CD8-positive, alpha-beta memory T cell (primary cell): ENCODE results near the gene RPS19. TPM values are rescaled to one million over a fixed set of nuclear protein-coding genes. Genes with fewer than 3 reads are reported as not detected.
A peak's percentile ranks its signal among the peaks of the same experiment; 100 is the strongest.

ENCODE experiments used
- CTCF ChIA-PET: fragments of 350-600 bp; sonication (Branson Sonifier 250); formaldehyde crosslinking; loops from one replicate; lab custom pipeline; 2021; ENCODE audit warnings: antibody characterized with exemption; lab: Charles Lee
- POLR2A ChIA-PET: fragments of 350-600 bp; sonication (Branson Sonifier 250); formaldehyde crosslinking; loops from one replicate; lab custom pipeline; 2021; ENCODE audit warnings: antibody characterized with exemption; lab: Charles Lee
- DNase-seq, 5 donors: peaks; one replicate each; pipeline versions ENCODE4 v3.0.0 to v3.0.0-alpha.2; 2020 to 2022; ENCODE audit warnings: mixed read lengths in 1 of 5
- H3K27ac ChIP-seq: one replicate; pipeline ENCODE4 v1.7.0; 2013; ENCODE audit warnings: low read depth, mild to moderate bottlenecking, low read length, moderate library complexity
- H3K27me3 ChIP-seq: 2 replicates; pipeline ENCODE4 v1.7.0; 2013; ENCODE audit warnings: low read length, mild to moderate bottlenecking; ENCODE audit not compliant: insufficient read depth, poor library complexity, severe bottlenecking
- H3K36me3 ChIP-seq: 2 replicates; pipeline ENCODE4 v1.7.0; 2013; ENCODE audit warnings: mild to moderate bottlenecking, low read length, moderate library complexity; ENCODE audit not compliant: insufficient read depth
- H3K4me1 ChIP-seq: 2 replicates; pipeline ENCODE4 v1.7.0; 2013; ENCODE audit warnings: mild to moderate bottlenecking, low read length, moderate library complexity; ENCODE audit not compliant: insufficient read depth
- H3K4me3 ChIP-seq: 2 replicates; pipeline ENCODE4 v1.7.0; 2013; ENCODE audit warnings: mild to moderate bottlenecking, low read length
- H3K9me3 ChIP-seq: 2 replicates; pipeline ENCODE4 v1.7.0; 2013; ENCODE audit warnings: mild to moderate bottlenecking, low read length
- H3K27ac Mint-ChIP-seq, 8 donors: one replicate each; pipeline ENCODE4 v1.8.0; 2020 to 2021; ENCODE audit warnings: mixed read lengths in 8 of 8, mild to moderate bottlenecking in 6 of 8, inconsistent platforms in 3 of 8, moderate library complexity in 3 of 8
- H3K27me3 Mint-ChIP-seq, 2 donors: one replicate each; pipeline ENCODE4 v1.8.0; 2020 to 2021; ENCODE audit warnings: mixed read lengths in 2 of 2, mild to moderate bottlenecking in 1 of 2, moderate library complexity in 1 of 2
- H3K36me3 Mint-ChIP-seq, 3 donors: one replicate each; pipeline ENCODE4 v1.8.0; 2020 to 2021; ENCODE audit warnings: mixed read lengths in 3 of 3, inconsistent platforms in 1 of 3, mild to moderate bottlenecking in 1 of 3
- H3K4me1 Mint-ChIP-seq, 3 donors: one replicate each; pipeline ENCODE4 v1.8.0; 2020 to 2021; ENCODE audit warnings: mixed read lengths in 3 of 3, inconsistent platforms in 1 of 3, mild to moderate bottlenecking in 1 of 3
- H3K4me3 Mint-ChIP-seq, 7 donors: one replicate each; pipeline ENCODE4 v1.8.0; 2020 to 2021; ENCODE audit warnings: mixed read lengths in 7 of 7, mild to moderate bottlenecking in 6 of 7, moderate library complexity in 4 of 7, inconsistent platforms in 2 of 7
- H3K9me3 Mint-ChIP-seq, 5 donors: one replicate each; pipeline ENCODE4 v1.8.0; 2020 to 2022; ENCODE audit warnings: mixed read lengths in 5 of 5, mild to moderate bottlenecking in 3 of 5, moderate library complexity in 2 of 5, inconsistent platforms in 1 of 5
- polyA plus RNA-seq: library from polyadenylated mRNA; unstranded; fragments of 300-500 nt; fragmentation: Illumina TruSeq; gene quantifications from one replicate; pipeline ENCODE4 v1.2.3, GENCODE V29; 2021
- total RNA-seq, 2 experiments: library from RNA; stranded (reverse); gene quantifications; one replicate each; pipeline ENCODE4 v1.2.3, GENCODE V29; 2021

Gene RPS19
- 1,000 to 10,000 TPM; 3,036 to 3,142 TPM for total RNA-seq
- polyA plus RNA-seq: 6,195 TPM

DNA sequence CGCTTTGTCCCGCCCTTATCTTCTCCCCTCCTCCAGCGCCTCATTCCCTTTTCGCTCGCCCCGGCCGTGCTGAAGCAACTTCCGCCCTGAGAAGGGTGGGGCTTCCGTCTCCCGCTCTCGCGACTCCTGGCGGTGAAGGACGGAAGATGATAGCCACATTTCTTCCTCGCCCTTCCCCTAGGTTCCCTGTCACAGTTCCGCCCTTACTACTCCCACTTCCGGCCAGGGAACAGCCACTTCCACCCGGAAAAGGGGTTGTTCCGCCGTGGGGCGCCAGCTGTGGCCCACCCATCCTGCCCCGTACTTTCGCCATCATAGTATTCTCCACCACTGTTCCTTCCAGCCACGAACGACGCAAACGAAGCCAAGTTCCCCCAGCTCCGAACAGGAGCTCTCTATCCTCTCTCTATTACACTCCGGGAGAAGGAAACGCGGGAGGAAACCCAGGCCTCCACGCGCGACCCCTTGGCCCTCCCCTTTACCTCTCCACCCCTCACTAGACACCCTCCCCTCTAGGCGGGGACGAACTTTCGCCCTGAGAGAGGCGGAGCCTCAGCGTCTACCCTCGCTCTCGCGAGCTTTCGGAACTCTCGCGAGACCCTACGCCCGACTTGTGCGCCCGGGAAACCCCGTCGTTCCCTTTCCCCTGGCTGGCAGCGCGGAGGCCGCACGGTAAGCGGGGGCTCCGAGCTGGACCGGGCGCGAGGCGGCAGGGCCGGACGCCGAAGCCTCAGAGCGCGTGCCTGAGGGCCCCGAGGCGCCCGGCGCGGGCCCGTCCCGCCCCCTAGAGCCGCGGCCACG lies at the start of gene RPS19:
Gene RPS19 (plus strand): TSS at position 638 of the 801 bp plus-strand sequence. CDS start 520 bp downstream, outside the sequence.
- Histone ChIP-seq H3K4me1 (peaks cover 48% of the 10 kb centered on the region), H3K27ac (peak within 1 kb of the TSS; percentile 93), H3K4me3 (peak within 1 kb of the TSS; percentile 79), H3K36me3 (peaks cover 37% of the 10 kb centered on the region), H3K9me3 (no peaks in the 10 kb centered on the region), H3K27me3 (no peaks in the 10 kb centered on the region)
- DNase-seq: peak; percentile 96 to 99 (median 98)
- ChIA-PET CTCF (interaction anchor here (0.6 to 4.5 kb wide), 24 partner anchors 8 to 904 kb away, joined by 3 to 85 read pairs (median 4); partner anchors contain the start of genes ARHGEF1 and RABAC1), POLR2A (interaction anchor here (0.7 to 3.7 kb wide), 14 partner anchors 9 to 596 kb away, joined by 3 to 72 read pairs (median 9); partner anchors contain the start of genes ERFL, HNRNPUL1 and RABAC1)
- Mint-ChIP-seq H3K36me3 (peaks cover 5 to 49% (median 20%) of the 10 kb centered on the region in 3 donors), H3K9me3 (no peaks in the 10 kb centered on the region), H3K27ac (peak within 1 kb of the TSS; percentile 86 to 100 (median 96)), H3K27me3 (peaks cover 0 to 4% of the 10 kb centered on the region in 2 donors), H3K4me3 (peak within 1 kb of the TSS; percentile 88 to 99 (median 92)), H3K4me1 (peaks cover 43 to 50% (median 46%) of the 10 kb centered on the region in 3 donors)

DNA sequence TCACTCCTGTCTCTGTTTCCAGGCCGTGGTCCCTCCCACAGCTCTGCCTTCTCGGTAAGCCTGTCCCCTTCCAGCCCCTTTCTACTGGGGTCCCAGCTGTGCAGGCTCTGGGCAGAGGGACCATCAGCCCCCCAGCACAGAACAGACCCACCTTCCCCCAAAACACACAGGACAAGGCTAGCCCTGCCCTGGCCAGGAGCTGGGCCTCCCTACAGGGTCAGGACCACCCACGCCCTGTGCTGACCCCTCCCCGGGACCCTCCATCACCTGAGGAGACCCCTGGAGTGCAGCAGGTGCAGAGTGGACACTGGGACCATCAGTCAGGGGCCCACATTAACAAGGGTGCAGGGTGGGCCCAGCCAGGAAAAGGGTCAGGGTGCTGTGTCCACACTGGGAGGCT lies 49.8 kb upstream of the RPS19 start:
- peaks cover 0 to 3% (median 1%) of the 10 kb centered on the region in 3 donors for H3K36me3 Mint-ChIP-seq
- ChIA-PET CTCF (interaction anchor here (1.4 to 1.6 kb wide), 2 partner anchors 15 to 17 kb away, joined by 3 to 6 read pairs; no protein-coding TSS in a partner anchor), POLR2A (no interaction called here)
- H3K36me3 ChIP-seq: no peaks in the 10 kb centered on the region
- no peak overlapping the region for H3K4me3 Mint-ChIP-seq
- no peaks in the 10 kb centered on the region for H3K4me1 ChIP-seq
- peaks cover 0 to 2% (median 0%) of the 10 kb centered on the region in 5 donors for H3K9me3 Mint-ChIP-seq
- no peak overlapping the region for H3K27ac Mint-ChIP-seq
- peaks cover 7 to 31% of the 10 kb centered on the region in 2 donors for H3K27me3 Mint-ChIP-seq
- no peak for DNase-seq
- no peak overlapping the region for H3K27ac ChIP-seq
- no peaks in the 10 kb centered on the region for H3K9me3 ChIP-seq
- H3K4me1 Mint-ChIP-seq: no peaks in the 10 kb centered on the region
- H3K27me3 ChIP-seq: no peaks in the 10 kb centered on the region
- no peak overlapping the region for H3K4me3 ChIP-seq

DNA sequence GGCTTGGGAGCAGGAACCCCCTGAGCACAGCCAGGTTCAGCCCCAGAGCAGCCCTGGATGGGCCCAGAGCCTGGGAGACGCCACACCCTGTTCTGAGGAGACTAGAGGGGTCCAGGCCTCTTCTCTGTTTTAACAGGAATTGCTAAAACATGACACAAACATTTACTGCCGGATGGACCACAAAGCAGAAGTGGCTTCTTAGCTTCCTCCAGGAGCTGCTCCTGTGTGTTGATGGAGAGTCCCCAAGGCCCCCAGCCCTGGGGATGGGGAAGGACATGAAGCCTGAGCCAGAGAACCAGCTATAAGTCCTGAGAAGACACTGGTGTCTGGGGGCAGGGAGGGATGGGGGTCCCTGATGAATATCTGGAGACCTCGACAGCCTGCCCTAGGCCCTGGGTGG lies 49.0 kb upstream of the RPS19 start:
- H3K4me3 ChIP-seq: no peak overlapping the region
- ChIA-PET CTCF (interaction anchor here (1.4 to 1.6 kb wide), 2 partner anchors 16 to 18 kb away, joined by 3 to 6 read pairs; no protein-coding TSS in a partner anchor), POLR2A (no interaction called here)
- Mint-ChIP-seq H3K27ac (no peak overlapping the region), H3K4me3 (no peak overlapping the region), H3K27me3 (peaks cover 7 to 27% of the 10 kb centered on the region in 2 donors), H3K36me3 (peaks cover 0 to 3% (median 1%) of the 10 kb centered on the region in 3 donors), H3K9me3 (peaks cover 0 to 2% (median 0%) of the 10 kb centered on the region in 5 donors), H3K4me1 (no peaks in the 10 kb centered on the region)
- DNase-seq: no peak
- no peaks in the 10 kb centered on the region for H3K27me3 ChIP-seq
- no peak overlapping the region for H3K27ac ChIP-seq
- no peaks in the 10 kb centered on the region for H3K36me3 ChIP-seq
- H3K4me1 ChIP-seq: no peaks in the 10 kb centered on the region
- no peaks in the 10 kb centered on the region for H3K9me3 ChIP-seq

DNA sequence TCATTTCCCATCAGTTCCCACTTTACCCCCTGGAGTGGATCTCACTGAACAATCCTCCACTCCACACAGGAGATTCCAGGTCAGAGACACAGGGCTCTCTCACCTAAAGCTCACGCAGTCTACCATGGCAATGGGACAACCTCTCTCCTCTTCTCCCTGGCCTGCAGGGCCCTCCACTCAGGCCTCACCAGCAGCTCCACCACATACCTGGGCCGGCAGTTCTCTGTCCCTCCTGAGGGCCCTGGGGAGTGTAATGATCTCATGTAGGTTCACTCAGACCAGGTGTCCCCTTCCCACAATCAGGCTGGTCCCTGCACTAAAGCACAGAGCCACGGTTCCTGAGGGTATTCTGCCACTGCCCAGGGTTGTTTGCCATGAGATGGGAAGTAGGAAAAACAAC lies 48.1 kb upstream of the RPS19 start:
- H3K4me1 ChIP-seq: no peaks in the 10 kb centered on the region
- no peaks in the 10 kb centered on the region for H3K9me3 ChIP-seq
- no peaks in the 10 kb centered on the region for H3K36me3 ChIP-seq
- Mint-ChIP-seq H3K36me3 (peaks cover 0 to 3% (median 1%) of the 10 kb centered on the region in 3 donors), H3K27me3 (peaks cover 7 to 27% of the 10 kb centered on the region in 2 donors), H3K27ac (no peak overlapping the region), H3K4me1 (no peaks in the 10 kb centered on the region), H3K9me3 (peaks cover 0 to 2% (median 0%) of the 10 kb centered on the region in 5 donors), H3K4me3 (no peak overlapping the region)
- DNase-seq: no peak
- no peak overlapping the region for H3K4me3 ChIP-seq
- ChIA-PET POLR2A (no interaction called here), CTCF (interaction anchor here (1.6 kb wide), 1 partner anchor 17 kb away, joined by 6 read pairs; no protein-coding TSS in a partner anchor)
- no peak overlapping the region for H3K27ac ChIP-seq
- no peaks in the 10 kb centered on the region for H3K27me3 ChIP-seq

DNA sequence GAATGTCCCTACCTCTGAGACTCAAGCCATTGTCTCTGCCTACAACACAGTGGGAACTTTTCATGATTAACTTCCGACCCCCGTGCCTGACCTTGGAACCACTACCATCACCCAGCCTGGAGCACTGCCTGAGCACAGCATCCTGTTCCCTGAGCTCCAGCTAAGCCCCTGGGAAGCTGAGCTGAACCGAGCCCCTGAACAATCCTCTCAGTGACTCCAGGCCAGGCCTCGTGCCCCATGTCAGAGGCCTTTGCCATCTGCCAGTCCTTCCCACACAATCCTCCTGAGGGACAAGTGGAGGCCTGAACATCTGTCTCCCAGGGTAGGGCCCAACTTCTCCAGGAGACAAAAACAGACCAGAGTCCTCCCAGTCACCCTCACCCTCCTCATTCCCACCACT lies 46.1 kb upstream of the RPS19 start:
- H3K27me3 ChIP-seq: no peaks in the 10 kb centered on the region
- Mint-ChIP-seq H3K4me3 (no peak overlapping the region), H3K27me3 (peaks cover 6 to 22% of the 10 kb centered on the region in 2 donors), H3K4me1 (no peaks in the 10 kb centered on the region), H3K36me3 (peaks cover 0 to 3% (median 0%) of the 10 kb centered on the region in 3 donors), H3K27ac (no peak overlapping the region), H3K9me3 (peaks cover 0 to 2% (median 0%) of the 10 kb centered on the region in 5 donors)
- no peaks in the 10 kb centered on the region for H3K9me3 ChIP-seq
- DNase-seq: no peak
- H3K36me3 ChIP-seq: no peaks in the 10 kb centered on the region
- no peak overlapping the region for H3K4me3 ChIP-seq
- ChIA-PET POLR2A (no interaction called here), CTCF (no interaction called here)
- H3K4me1 ChIP-seq: no peaks in the 10 kb centered on the region
- no peak overlapping the region for H3K27ac ChIP-seq

DNA sequence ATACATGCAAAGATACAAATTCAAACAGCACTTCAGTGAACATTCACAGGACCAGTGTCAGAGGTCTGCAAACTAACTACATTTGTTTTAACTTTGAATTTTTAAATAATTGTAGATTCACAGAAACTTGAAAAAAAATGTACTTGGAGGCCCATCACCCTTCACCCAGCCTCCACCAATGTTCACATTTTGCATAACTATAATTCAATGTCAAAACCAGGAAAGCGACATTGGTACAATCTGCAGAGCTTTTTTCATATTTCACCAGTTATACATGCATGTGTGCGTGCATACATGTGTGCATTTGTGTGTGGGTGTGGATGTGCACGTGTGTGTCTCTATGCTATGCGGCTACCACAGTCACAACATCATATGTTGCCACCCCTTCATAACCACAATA lies 44.8 kb upstream of the RPS19 start:
- ChIA-PET POLR2A (no interaction called here), CTCF (no interaction called here)
- H3K4me3 Mint-ChIP-seq: no peak overlapping the region
- H3K4me1 Mint-ChIP-seq: no peaks in the 10 kb centered on the region
- no peaks in the 10 kb centered on the region for H3K9me3 ChIP-seq
- H3K27ac ChIP-seq: no peak overlapping the region
- peaks cover 0 to 2% (median 0%) of the 10 kb centered on the region in 5 donors for H3K9me3 Mint-ChIP-seq
- no peak overlapping the region for H3K4me3 ChIP-seq
- no peaks in the 10 kb centered on the region for H3K4me1 ChIP-seq
- H3K27ac Mint-ChIP-seq: no peak overlapping the region
- no peak for DNase-seq
- peaks cover 6 to 18% of the 10 kb centered on the region in 2 donors for H3K27me3 Mint-ChIP-seq
- no peaks in the 10 kb centered on the region for H3K36me3 ChIP-seq
- H3K36me3 Mint-ChIP-seq: peaks cover 0 to 3% (median 0%) of the 10 kb centered on the region in 3 donors
- no peaks in the 10 kb centered on the region for H3K27me3 ChIP-seq

DNA sequence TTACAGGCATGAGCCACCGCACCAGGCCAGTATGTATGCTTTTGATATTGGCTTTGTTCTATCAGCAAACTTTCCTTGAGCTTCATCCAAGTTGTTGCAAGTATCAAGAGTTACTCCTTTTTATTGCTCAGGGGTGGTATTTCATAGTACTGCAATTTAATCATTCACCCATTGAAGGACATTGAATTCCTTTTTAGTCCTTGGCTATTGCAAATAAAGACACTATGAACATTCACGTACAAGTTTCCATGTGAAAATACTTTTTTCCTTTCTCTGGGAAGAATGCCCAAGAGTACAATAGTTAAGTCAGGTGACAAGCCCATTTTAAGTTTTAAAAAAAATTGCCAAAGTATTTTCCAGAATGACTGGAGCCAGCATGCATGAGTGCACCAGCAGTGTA lies 43.3 kb upstream of the RPS19 start:
- Histone ChIP-seq H3K4me3 (no peak overlapping the region), H3K4me1 (no peaks in the 10 kb centered on the region), H3K27me3 (no peaks in the 10 kb centered on the region), H3K9me3 (no peaks in the 10 kb centered on the region), H3K36me3 (no peaks in the 10 kb centered on the region), H3K27ac (no peak overlapping the region)
- Mint-ChIP-seq H3K27me3 (peaks cover 12 to 27% of the 10 kb centered on the region in 2 donors), H3K36me3 (peaks cover 0 to 3% (median 0%) of the 10 kb centered on the region in 3 donors), H3K4me3 (no peak overlapping the region), H3K4me1 (peaks cover 0 to 2% (median 0%) of the 10 kb centered on the region in 3 donors), H3K9me3 (peaks cover 0 to 2% (median 0%) of the 10 kb centered on the region in 5 donors), H3K27ac (no peak overlapping the region)
- ChIA-PET POLR2A (no interaction called here), CTCF (interaction anchor here (0.6 to 1.4 kb wide), 2 partner anchors 11 to 21 kb away, joined by 3 to 4 read pairs; no protein-coding TSS in a partner anchor)
- no peak for DNase-seq
